Suppressor macrophage treated with lipopolysaccharide for 1 hour (primary cell): ENCODE measurements around the gene CTDSPL2.
A peak's percentile ranks its signal among the peaks of the same experiment; 100 is the strongest.
"Not testable (repeated sequence)": the region's sequence is repeated elsewhere in the genome, so short reads cannot be mapped to it uniquely, and the experiment has no call there.

Source experiments
- DNase-seq, 3 donors: peaks; one replicate each; pipeline ENCODE4 v3.0.0-alpha.2; 2020 to 2022

Gene CTDSPL2

GRCh38 chr15:44426975-44427755 is at the start of gene CTDSPL2:
Gene CTDSPL2, plus strand, starts transcription at chr15:44427629. Its CDS starts 31,386 bp downstream, at chr15:44459015.
- DNase-seq: peak; percentile 98 to 99 (median 99)

- peak; percentile 36 to 65 (median 57) for DNase-seq
Measured at GRCh38 chr15:44381236-44381635, 46.2 kb upstream of the CTDSPL2 start.

GRCh38 chr15:44385344-44385942 is 42.0 kb upstream of the CTDSPL2 start:
- DNase-seq: no peak

GRCh38 chr15:44394062-44394461 is 33.4 kb upstream of the CTDSPL2 start:
- DNase-seq: no peak

GRCh38 chr15:44394562-44394961 is 32.9 kb upstream of the CTDSPL2 start:
- DNase-seq: no peak

GRCh38 chr15:44397869-44398268 is 29.6 kb upstream of the CTDSPL2 start:
- DNase-seq: no peak

GRCh38 chr15:44414001-44414400 is 13.4 kb upstream of the CTDSPL2 start:
- no peak for DNase-seq

- peak in 1 of 3 donors; percentile 17 for DNase-seq
Measured at GRCh38 chr15:44427756-44428724, 611 bp downstream of the CTDSPL2 start.

GRCh38 chr15:44435893-44436667 is 8.7 kb downstream of the CTDSPL2 start:
- peak in 1 of 3 donors; percentile 18 for DNase-seq

- no peak for DNase-seq
Measured at GRCh38 chr15:44438402-44438801, 11.0 kb downstream of the CTDSPL2 start.

GRCh38 chr15:44441095-44441501 is 13.7 kb downstream of the CTDSPL2 start:
- peak in 1 of 3 donors; percentile 17 for DNase-seq

GRCh38 chr15:44443515-44443914 is 16.1 kb downstream of the CTDSPL2 start:
- peak in 1 of 3 donors; percentile 12 for DNase-seq

- no peak for DNase-seq
Measured at GRCh38 chr15:44447772-44448376, 20.4 kb downstream of the CTDSPL2 start.

- no peak for DNase-seq
Measured at GRCh38 chr15:44450172-44450571, 22.7 kb downstream of the CTDSPL2 start.

- not testable (repeated sequence) for DNase-seq
Measured at GRCh38 chr15:44453578-44454283, 26.3 kb downstream of the CTDSPL2 start.

- peak in 1 of 3 donors; percentile 3 for DNase-seq
Measured at GRCh38 chr15:44458429-44458828, 31.0 kb downstream of the CTDSPL2 start.

GRCh38 chr15:44468709-44469385 is 41.4 kb downstream of the CTDSPL2 start:
- DNase-seq: peak; percentile 21 to 61 (median 55)

- DNase-seq: no peak
Measured at GRCh38 chr15:44471885-44472455, 44.5 kb downstream of the CTDSPL2 start.

- DNase-seq: no peak
Measured at GRCh38 chr15:44479343-44479742, 51.9 kb downstream of the CTDSPL2 start.

GRCh38 chr15:44482090-44482489 is 54.7 kb downstream of the CTDSPL2 start:
- DNase-seq: no peak
